GM12892 (cell line): Measurements from ENCODE around the gene TUBGCP5.

ENCODE experiments used
- POLR2A ChIP-seq: IDR thresholded peaks from 2 replicates; pipeline ENCODE4 v1.6.1; 2011; ENCODE audit warnings: low read depth, low read length, control low read depth
- POLR2AphosphoS5 ChIP-seq: IDR thresholded peaks from 2 replicates; pipeline ENCODE4 v1.6.1; 2011; ENCODE audit warnings: low read depth, low read length, control low read depth

GRCh38 chr15:22973987-22974386, 65.4 kb downstream of the TUBGCP5 start:
- TF ChIP-seq POLR2AphosphoS5 (no peak), POLR2A (no peak)
